ENCODE data around the gene SETBP1. TPM values are rescaled to one million over a fixed set of nuclear protein-coding genes. Genes with fewer than 3 reads are reported as not detected.

Gene SETBP1
- total and polyA plus RNA-seq, 2 of the 4 experiments (the other 2 are of a cell fraction): 0.19 to 0.36 TPM

- Histone ChIP-seq H3K14ac (replicated peaks; ENCODE audit: low read depth, low read length) (no peak overlapping the region), H4K91ac (ENCODE audit: insufficient read depth, low read depth, low read length) (no peak overlapping the region), H3K4me3 (ENCODE audit: insufficient read depth, low read depth, low read length) (no peak overlapping the region), H2BK20ac (ENCODE audit: low read depth, low read length) (no peak overlapping the region), H4K8ac (ENCODE audit: low read depth in 2 of 2, low read length in 2 of 2) (no peak overlapping the region), H3K18ac (ENCODE audit: low read depth, low read length) (no peak overlapping the region), H2AFZ (replicated peaks; ENCODE audit: low read length, poor library complexity) (no peak overlapping the region), H3K27me3 (ENCODE audit: control insufficient read depth, insufficient read depth, low read length) (no peaks in the 10 kb centered on the region), H2BK120ac (ENCODE audit: low read depth, low read length) (no peak overlapping the region), H2AK5ac (ENCODE audit: low read depth, low read length) (no peak overlapping the region), H3K56ac (ENCODE audit: extremely low read depth, insufficient read depth, low read length) (no peak overlapping the region), H3K9me1 (ENCODE audit: insufficient read depth, low read length) (no peaks in the 10 kb centered on the region), H3K27ac (ENCODE audit: insufficient read depth, low read length) (no peak overlapping the region), H3K4me1 (ENCODE audit: control insufficient read depth, insufficient read depth, low read length) (no peaks in the 10 kb centered on the region), H3K9me3 (ENCODE audit: control insufficient read depth, insufficient read depth, low read length) (no peaks in the 10 kb centered on the region; the same call in 1 of the 2 replicates), H4K5ac (ENCODE audit: low read depth, low read length) (no peak overlapping the region), H3K79me1 (ENCODE audit: low read depth in 1 of 2, low read length in 2 of 2) (no peaks in the 10 kb centered on the region), H3K23ac (ENCODE audit: low read depth, low read length) (no peak overlapping the region), H4K20me1 (ENCODE audit: insufficient read depth, low read length) (no peaks in the 10 kb centered on the region), H2BK5ac (ENCODE audit: low read depth, low read length, poor library complexity, severe bottlenecking) (no peak overlapping the region), H2AK9ac (replicated peaks; ENCODE audit: low read depth, low read length, poor library complexity) (no peak overlapping the region), H3K9ac (ENCODE audit: low read depth, low read length) (no peak overlapping the region), H3K4ac (ENCODE audit: low read depth, low read length) (no peak overlapping the region), H2BK15ac (ENCODE audit: low read depth, low read length) (no peak overlapping the region), H3K4me2 (ENCODE audit: low read depth, low read length) (no peak overlapping the region), H3K36me3 (ENCODE audit: control insufficient read depth, insufficient read depth, low read length) (no peaks in the 10 kb centered on the region)
- ATAC-seq (ENCODE audit: low read depth) (no peak), DNase-seq (no peak)
- ChIA-PET POLR2A (ENCODE audit: unreplicated experiment) (no interaction called here), CTCF (no interaction called here)
- intact Hi-C loops (cut with micrococcal nuclease) (no loop called here), dilution Hi-C loops (cut with HindIII; ENCODE audit: low sequenced_read_pairs, unreplicated experiment) (no loop called here), in situ Hi-C loops (cut with MboI; ENCODE audit: low sequenced_read_pairs) (no loop called here)
- no CpG with 5 or more reads among the region's 8 CpGs for WGBS, 2 experiments (ENCODE audit: extremely low coverage in 2 of 2, insufficient read length in 1 of 2)
- no peak for TF ChIP-seq FOS (IDR thresholded peaks at IDR 0.05; ENCODE audit: low read depth, low read length)
- no peak for TF ChIP-seq NFE2L2 (IDR thresholded peaks at IDR 0.05; ENCODE audit: low read depth, low read length)
- TF ChIP-seq RAD21 (IDR thresholded peaks at IDR 0.05; ENCODE audit: low read length): no peak
- TF ChIP-seq USF2 (IDR thresholded peaks at IDR 0.05; ENCODE audit: low read depth, low read length): no peak
- no TSS peak for BruUV-seq (replicated peaks)
These were observed 317.7 kb downstream of the SETBP1 start for GRCh38 chr18:44998360-44998759.

Data from IMR-90 (cell line).